ENCODE measurements around the gene HDAC1. TPM values are rescaled to one million over a fixed set of nuclear protein-coding genes. Genes with fewer than 3 reads are reported as not detected.

Gene HDAC1
- total and polyA plus RNA-seq, 2 of the 13 experiments (the other 11 are each of a cell fraction or from before 2014, with no cell fraction given), result 93.5 to 189 TPM

DNA sequence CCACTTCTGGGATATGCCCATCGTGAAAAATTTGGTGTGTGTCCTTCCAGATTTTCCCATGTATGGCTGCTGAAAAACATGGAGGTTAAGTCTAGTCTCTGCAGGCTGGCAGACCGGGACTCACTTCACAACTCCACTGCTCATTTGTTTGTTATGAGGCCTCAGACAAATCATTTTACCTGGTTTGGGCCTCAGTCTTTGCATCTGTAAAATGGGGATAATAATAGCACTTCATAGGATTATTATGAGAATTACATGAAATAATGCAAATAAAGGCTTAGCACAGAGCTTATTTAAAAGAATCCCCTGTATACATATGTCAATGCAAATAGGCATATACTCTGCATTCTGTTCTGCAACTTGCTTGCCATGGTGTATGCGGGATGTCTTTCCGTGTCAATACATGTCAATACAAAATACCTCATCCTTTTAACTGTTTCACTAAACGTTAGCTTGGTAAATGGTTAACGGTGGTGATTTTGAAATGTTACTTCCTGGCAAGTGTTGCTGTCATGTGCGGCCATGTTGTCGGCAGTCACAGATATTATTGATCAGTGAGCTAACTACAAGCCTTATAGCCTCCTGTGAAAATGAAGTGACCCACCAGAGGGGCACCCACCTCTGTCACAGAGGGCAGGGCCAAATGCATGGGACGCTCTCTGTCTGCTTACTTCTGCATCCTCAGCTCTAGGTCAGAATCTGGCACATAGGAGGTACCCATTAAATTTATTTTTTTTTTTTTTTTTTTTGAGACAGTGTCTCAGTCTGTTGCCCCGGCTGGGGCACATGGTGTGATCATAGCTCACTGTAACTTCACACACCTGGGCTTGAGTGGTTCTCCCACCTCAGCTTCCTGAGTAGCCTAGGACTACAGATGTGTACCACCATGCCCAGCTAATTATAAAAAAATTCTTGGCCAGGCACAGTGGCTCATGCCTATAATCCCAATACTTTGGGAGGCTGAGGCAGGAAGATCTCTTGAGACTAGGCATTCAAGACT, 36.5 kb upstream of the HDAC1 start (continued):
- TF ChIP-seq, protein P1, sequence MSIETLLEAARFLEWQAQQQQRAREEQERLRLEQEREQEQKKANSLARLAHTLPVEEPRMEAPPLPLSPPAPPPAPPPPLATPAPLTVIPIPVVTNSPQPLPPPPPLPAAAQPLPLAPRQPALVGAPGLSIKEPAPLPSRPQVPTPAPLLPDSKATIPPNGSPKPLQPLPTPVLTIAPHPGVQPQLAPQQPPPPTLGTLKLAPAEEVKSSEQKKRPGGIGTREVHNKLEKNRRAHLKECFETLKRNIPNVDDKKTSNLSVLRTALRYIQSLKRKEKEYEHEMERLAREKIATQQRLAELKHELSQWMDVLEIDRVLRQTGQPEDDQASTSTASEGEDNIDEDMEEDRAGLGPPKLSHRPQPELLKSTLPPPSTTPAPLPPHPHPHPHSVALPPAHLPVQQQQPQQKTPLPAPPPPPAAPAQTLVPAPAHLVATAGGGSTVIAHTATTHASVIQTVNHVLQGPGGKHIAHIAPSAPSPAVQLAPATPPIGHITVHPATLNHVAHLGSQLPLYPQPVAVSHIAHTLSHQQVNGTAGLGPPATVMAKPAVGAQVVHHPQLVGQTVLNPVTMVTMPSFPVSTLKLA (IDR thresholded peaks at IDR 0.05), result peak; percentile 47; the same call in 1 of the 2 replicates
- TF ChIP-seq HOXA7 (CRISPR knock-in tag; IDR thresholded peaks at IDR 0.05) (no peak), SMYD3 (CRISPR knock-in tag; IDR thresholded peaks at IDR 0.05) (no peak), YEATS2 (CRISPR knock-in tag; IDR thresholded peaks at IDR 0.05; ENCODE audit: borderline replicate concordance) (no peak), ZFAT (CRISPR knock-in tag; conservative IDR thresholded peaks at IDR 0.05) (no peak), ZFP90 (CRISPR knock-in tag; IDR thresholded peaks at IDR 0.05; ENCODE audit: borderline replicate concordance) (no peak), ZNF557 (CRISPR knock-in tag; IDR thresholded peaks at IDR 0.05) (no peak)
- TF ChIP-seq, protein P2, sequence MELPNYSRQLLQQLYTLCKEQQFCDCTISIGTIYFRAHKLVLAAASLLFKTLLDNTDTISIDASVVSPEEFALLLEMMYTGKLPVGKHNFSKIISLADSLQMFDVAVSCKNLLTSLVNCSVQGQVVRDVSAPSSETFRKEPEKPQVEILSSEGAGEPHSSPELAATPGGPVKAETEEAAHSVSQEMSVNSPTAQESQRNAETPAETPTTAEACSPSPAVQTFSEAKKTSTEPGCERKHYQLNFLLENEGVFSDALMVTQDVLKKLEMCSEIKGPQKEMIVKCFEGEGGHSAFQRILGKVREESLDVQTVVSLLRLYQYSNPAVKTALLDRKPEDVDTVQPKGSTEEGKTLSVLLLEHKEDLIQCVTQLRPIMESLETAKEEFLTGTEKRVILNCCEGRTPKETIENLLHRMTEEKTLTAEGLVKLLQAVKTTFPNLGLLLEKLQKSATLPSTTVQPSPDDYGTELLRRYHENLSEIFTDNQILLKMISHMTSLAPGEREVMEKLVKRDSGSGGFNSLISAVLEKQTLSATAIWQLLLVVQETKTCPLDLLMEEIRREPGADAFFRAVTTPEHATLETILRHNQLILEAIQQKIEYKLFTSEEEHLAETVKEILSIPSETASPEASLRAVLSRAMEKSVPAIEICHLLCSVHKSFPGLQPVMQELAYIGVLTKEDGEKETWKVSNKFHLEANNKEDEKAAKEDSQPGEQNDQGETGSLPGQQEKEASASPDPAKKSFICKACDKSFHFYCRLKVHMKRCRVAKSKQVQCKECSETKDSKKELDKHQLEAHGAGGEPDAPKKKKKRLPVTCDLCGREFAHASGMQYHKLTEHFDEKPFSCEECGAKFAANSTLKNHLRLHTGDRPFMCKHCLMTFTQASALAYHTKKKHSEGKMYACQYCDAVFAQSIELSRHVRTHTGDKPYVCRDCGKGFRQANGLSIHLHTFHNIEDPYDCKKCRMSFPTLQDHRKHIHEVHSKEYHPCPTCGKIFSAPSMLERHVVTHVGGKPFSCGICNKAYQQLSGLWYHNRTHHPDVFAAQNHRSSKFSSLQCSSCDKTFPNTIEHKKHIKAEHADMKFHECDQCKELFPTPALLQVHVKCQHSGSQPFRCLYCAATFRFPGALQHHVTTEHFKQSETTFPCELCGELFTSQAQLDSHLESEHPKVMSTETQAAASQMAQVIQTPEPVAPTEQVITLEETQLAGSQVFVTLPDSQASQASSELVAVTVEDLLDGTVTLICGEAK (IDR thresholded peaks at IDR 0.05), result no peak
- TF ChIP-seq, protein P2 (CRISPR knock-in tag; IDR thresholded peaks at IDR 0.05), result no peak
- TF ChIP-seq, protein P3, sequence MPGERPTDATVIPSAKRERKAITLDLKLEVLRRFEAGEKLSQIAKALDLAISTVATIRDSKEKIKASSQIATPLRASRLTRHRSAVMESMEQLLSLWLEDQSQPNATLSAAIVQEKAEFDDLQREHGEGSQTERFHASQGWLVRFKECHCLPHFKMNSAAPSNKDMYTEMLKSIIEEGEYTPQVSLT (CRISPR knock-in tag; IDR thresholded peaks at IDR 0.05; ENCODE audit: borderline replicate concordance, low read depth), result no peak
- TF ChIP-seq, protein P4, sequence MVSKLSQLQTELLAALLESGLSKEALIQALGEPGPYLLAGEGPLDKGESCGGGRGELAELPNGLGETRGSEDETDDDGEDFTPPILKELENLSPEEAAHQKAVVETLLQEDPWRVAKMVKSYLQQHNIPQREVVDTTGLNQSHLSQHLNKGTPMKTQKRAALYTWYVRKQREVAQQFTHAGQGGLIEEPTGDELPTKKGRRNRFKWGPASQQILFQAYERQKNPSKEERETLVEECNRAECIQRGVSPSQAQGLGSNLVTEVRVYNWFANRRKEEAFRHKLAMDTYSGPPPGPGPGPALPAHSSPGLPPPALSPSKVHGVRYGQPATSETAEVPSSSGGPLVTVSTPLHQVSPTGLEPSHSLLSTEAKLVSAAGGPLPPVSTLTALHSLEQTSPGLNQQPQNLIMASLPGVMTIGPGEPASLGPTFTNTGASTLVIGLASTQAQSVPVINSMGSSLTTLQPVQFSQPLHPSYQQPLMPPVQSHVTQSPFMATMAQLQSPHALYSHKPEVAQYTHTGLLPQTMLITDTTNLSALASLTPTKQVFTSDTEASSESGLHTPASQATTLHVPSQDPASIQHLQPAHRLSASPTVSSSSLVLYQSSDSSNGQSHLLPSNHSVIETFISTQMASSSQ (IDR thresholded peaks at IDR 0.05; ENCODE audit: low read depth), result peak; percentile 82
- TF ChIP-seq, protein P4 (CRISPR knock-in tag; IDR thresholded peaks at IDR 0.05; ENCODE audit: borderline replicate concordance), result peak; percentile 43; the same call in 1 of the 2 replicates

Measured in HepG2 (cell line).